ENCODE measurements around the gene FNDC10. TPM values are rescaled to one million over a fixed set of nuclear protein-coding genes. Genes with fewer than 3 reads are reported as not detected.

FNDC10 gene
- total RNA-seq, 1 experiment from 2014 or later: 30.4 TPM

DNA sequence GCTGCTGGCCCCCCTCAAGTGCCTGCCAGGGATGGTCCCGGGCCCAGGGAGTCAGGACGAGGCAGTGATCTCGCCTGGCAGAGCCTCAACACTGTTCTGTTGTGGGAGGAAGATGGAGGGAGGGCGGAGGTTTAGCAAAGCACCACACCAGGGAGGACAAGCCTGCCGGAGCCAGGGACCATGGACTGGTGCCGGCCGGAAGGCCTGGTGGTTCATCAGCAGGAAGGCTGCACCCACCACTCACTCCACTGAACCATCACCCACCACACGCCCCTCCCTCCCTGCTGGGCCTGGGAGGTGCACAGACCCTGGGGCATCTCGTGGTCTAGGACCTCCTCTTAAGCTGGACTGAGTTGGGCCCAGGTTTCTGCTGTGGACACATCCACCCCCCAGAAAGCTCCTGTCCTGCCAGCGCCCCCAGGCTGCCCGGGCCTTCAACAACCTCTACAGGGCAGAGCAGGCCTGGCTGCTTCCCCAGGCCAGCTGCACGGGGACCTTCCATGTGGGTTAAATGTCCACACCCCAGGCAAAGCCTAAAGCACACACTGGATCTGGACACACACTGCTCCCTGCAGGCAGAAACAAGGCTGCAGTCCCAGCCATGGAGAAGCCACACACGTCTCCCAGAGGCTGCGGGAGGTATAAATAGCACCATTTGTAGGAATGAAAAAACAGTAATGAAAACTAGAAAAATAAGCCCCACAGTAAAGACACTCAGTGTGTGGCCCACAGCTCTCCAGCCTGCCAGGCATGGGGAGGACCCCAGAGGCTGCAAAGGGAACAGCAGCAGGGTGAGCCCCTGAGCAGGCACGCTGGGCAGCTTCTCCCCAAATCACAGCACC, 49.1 kb downstream of the FNDC10 start:
- no peak for DNase-seq (ENCODE audit: low spot score)
- peak; percentile 50 for ATAC-seq
- Mint-ChIP-seq H3K9me3 (no peaks in the 10 kb centered on the region), H3K27ac (0 out of 2 replicates have a peak overlapping the region, but pooled peaks have one; percentile 36), H3K27me3 (ENCODE audit: low read depth) (no peaks in the 10 kb centered on the region; the same call in 1 of the 2 replicates), H3K36me3 (peaks cover 4% of the 10 kb centered on the region; the same call in 1 of the 2 replicates), H3K4me3 (no peak overlapping the region), H3K4me1 (no peaks in the 10 kb centered on the region)
- TF ChIP-seq ZNF138 (CRISPR knock-in tag; conservative IDR thresholded peaks at IDR 0.05) (no peak), CBFB (CRISPR knock-in tag; IDR thresholded peaks at IDR 0.05; ENCODE audit: low read depth) (no peak), ZNF416 (CRISPR knock-in tag; IDR thresholded peaks at IDR 0.05) (no peak), KAT7 (CRISPR knock-in tag; IDR thresholded peaks at IDR 0.05; ENCODE audit: borderline replicate concordance) (no peak), TP53 (CRISPR knock-in tag; IDR thresholded peaks at IDR 0.05) (no peak), RELA (CRISPR knock-in tag; IDR thresholded peaks at IDR 0.05; ENCODE audit: borderline replicate concordance) (no peak), ZNF423 (CRISPR knock-in tag; IDR thresholded peaks at IDR 0.05) (no peak), ZNF219 (CRISPR knock-in tag; IDR thresholded peaks at IDR 0.05; ENCODE audit: borderline replicate concordance) (no peak), GRHL2 (CRISPR knock-in tag; IDR thresholded peaks at IDR 0.05; ENCODE audit: insufficient replicate concordance, severe bottlenecking) (no peak), ZNF121 (CRISPR knock-in tag; IDR thresholded peaks at IDR 0.05) (no peak)
- TF ChIP-seq, protein P1, sequence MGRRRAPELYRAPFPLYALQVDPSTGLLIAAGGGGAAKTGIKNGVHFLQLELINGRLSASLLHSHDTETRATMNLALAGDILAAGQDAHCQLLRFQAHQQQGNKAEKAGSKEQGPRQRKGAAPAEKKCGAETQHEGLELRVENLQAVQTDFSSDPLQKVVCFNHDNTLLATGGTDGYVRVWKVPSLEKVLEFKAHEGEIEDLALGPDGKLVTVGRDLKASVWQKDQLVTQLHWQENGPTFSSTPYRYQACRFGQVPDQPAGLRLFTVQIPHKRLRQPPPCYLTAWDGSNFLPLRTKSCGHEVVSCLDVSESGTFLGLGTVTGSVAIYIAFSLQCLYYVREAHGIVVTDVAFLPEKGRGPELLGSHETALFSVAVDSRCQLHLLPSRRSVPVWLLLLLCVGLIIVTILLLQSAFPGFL (CRISPR knock-in tag; IDR thresholded peaks at IDR 0.05; ENCODE audit: borderline replicate concordance): no peak
- TF ChIP-seq, protein P2, sequence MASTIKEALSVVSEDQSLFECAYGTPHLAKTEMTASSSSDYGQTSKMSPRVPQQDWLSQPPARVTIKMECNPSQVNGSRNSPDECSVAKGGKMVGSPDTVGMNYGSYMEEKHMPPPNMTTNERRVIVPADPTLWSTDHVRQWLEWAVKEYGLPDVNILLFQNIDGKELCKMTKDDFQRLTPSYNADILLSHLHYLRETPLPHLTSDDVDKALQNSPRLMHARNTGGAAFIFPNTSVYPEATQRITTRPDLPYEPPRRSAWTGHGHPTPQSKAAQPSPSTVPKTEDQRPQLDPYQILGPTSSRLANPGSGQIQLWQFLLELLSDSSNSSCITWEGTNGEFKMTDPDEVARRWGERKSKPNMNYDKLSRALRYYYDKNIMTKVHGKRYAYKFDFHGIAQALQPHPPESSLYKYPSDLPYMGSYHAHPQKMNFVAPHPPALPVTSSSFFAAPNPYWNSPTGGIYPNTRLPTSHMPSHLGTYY (CRISPR knock-in tag; IDR thresholded peaks at IDR 0.05): no peak
- TF ChIP-seq, protein P3, sequence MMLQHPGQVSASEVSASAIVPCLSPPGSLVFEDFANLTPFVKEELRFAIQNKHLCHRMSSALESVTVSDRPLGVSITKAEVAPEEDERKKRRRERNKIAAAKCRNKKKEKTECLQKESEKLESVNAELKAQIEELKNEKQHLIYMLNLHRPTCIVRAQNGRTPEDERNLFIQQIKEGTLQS (CRISPR knock-in tag; conservative IDR thresholded peaks at IDR 0.05): no peak
- TF ChIP-seq, protein P4, sequence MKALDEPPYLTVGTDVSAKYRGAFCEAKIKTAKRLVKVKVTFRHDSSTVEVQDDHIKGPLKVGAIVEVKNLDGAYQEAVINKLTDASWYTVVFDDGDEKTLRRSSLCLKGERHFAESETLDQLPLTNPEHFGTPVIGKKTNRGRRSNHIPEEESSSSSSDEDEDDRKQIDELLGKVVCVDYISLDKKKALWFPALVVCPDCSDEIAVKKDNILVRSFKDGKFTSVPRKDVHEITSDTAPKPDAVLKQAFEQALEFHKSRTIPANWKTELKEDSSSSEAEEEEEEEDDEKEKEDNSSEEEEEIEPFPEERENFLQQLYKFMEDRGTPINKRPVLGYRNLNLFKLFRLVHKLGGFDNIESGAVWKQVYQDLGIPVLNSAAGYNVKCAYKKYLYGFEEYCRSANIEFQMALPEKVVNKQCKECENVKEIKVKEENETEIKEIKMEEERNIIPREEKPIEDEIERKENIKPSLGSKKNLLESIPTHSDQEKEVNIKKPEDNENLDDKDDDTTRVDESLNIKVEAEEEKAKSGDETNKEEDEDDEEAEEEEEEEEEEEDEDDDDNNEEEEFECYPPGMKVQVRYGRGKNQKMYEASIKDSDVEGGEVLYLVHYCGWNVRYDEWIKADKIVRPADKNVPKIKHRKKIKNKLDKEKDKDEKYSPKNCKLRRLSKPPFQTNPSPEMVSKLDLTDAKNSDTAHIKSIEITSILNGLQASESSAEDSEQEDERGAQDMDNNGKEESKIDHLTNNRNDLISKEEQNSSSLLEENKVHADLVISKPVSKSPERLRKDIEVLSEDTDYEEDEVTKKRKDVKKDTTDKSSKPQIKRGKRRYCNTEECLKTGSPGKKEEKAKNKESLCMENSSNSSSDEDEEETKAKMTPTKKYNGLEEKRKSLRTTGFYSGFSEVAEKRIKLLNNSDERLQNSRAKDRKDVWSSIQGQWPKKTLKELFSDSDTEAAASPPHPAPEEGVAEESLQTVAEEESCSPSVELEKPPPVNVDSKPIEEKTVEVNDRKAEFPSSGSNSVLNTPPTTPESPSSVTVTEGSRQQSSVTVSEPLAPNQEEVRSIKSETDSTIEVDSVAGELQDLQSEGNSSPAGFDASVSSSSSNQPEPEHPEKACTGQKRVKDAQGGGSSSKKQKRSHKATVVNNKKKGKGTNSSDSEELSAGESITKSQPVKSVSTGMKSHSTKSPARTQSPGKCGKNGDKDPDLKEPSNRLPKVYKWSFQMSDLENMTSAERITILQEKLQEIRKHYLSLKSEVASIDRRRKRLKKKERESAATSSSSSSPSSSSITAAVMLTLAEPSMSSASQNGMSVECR (CRISPR knock-in tag; IDR thresholded peaks at IDR 0.05; ENCODE audit: borderline replicate concordance): no peak
- TF ChIP-seq, protein P5, sequence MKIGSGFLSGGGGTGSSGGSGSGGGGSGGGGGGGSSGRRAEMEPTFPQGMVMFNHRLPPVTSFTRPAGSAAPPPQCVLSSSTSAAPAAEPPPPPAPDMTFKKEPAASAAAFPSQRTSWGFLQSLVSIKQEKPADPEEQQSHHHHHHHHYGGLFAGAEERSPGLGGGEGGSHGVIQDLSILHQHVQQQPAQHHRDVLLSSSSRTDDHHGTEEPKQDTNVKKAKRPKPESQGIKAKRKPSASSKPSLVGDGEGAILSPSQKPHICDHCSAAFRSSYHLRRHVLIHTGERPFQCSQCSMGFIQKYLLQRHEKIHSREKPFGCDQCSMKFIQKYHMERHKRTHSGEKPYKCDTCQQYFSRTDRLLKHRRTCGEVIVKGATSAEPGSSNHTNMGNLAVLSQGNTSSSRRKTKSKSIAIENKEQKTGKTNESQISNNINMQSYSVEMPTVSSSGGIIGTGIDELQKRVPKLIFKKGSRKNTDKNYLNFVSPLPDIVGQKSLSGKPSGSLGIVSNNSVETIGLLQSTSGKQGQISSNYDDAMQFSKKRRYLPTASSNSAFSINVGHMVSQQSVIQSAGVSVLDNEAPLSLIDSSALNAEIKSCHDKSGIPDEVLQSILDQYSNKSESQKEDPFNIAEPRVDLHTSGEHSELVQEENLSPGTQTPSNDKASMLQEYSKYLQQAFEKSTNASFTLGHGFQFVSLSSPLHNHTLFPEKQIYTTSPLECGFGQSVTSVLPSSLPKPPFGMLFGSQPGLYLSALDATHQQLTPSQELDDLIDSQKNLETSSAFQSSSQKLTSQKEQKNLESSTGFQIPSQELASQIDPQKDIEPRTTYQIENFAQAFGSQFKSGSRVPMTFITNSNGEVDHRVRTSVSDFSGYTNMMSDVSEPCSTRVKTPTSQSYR (CRISPR knock-in tag; IDR thresholded peaks at IDR 0.05): no peak
- TF ChIP-seq, protein P6, sequence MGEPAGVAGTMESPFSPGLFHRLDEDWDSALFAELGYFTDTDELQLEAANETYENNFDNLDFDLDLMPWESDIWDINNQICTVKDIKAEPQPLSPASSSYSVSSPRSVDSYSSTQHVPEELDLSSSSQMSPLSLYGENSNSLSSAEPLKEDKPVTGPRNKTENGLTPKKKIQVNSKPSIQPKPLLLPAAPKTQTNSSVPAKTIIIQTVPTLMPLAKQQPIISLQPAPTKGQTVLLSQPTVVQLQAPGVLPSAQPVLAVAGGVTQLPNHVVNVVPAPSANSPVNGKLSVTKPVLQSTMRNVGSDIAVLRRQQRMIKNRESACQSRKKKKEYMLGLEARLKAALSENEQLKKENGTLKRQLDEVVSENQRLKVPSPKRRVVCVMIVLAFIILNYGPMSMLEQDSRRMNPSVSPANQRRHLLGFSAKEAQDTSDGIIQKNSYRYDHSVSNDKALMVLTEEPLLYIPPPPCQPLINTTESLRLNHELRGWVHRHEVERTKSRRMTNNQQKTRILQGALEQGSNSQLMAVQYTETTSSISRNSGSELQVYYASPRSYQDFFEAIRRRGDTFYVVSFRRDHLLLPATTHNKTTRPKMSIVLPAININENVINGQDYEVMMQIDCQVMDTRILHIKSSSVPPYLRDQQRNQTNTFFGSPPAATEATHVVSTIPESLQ (CRISPR knock-in tag; IDR thresholded peaks at IDR 0.05): no peak
- TF ChIP-seq, protein P7, sequence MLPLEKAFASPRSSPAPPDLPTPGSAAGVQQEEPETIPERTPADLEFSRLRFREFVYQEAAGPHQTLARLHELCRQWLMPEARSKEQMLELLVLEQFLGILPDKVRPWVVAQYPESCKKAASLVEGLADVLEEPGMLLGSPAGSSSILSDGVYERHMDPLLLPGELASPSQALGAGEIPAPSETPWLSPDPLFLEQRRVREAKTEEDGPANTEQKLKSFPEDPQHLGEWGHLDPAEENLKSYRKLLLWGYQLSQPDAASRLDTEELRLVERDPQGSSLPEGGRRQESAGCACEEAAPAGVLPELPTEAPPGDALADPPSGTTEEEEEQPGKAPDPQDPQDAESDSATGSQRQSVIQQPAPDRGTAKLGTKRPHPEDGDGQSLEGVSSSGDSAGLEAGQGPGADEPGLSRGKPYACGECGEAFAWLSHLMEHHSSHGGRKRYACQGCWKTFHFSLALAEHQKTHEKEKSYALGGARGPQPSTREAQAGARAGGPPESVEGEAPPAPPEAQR (CRISPR knock-in tag; IDR thresholded peaks at IDR 0.05): no peak
- TF ChIP-seq, protein P8, sequence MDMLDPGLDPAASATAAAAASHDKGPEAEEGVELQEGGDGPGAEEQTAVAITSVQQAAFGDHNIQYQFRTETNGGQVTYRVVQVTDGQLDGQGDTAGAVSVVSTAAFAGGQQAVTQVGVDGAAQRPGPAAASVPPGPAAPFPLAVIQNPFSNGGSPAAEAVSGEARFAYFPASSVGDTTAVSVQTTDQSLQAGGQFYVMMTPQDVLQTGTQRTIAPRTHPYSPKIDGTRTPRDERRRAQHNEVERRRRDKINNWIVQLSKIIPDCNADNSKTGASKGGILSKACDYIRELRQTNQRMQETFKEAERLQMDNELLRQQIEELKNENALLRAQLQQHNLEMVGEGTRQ (CRISPR knock-in tag; IDR thresholded peaks at IDR 0.05): no peak
- CTCF ChIA-PET: interaction anchor here (0.7 to 1.7 kb wide), 11 partner anchors 9 to 149 kb away, joined by 3 to 11 read pairs (median 4); no protein-coding TSS in a partner anchor
- POLR2A ChIA-PET: interaction anchor here (0.5 to 0.6 kb wide), 2 partner anchors 51 to 86 kb away, joined by 3 to 7 read pairs; no protein-coding TSS in a partner anchor

Data from WTC11 (cell line).